Activated CD4-positive, alpha-beta T cell treated with anti-CD3 and anti-CD28 coated beads, Interleukin-2, amount 10 ng/mL, durations not matched to agents 24 days and 14 days (primary cell): ENCODE measurements around the gene PCSK5. TPM values are rescaled to one million over a fixed set of nuclear protein-coding genes. Genes with fewer than 3 reads are reported as not detected.

Experiments used
- DNase-seq: peaks from one replicate; pipeline ENCODE4 v3.0.0; 2022
- H3K27ac Mint-ChIP-seq: one replicate; pipeline ENCODE4 v1.8.0; 2022; ENCODE audit warnings: mild to moderate bottlenecking, mixed read lengths
- H3K27me3 Mint-ChIP-seq: one replicate; pipeline ENCODE4 v1.8.0; 2022; ENCODE audit warnings: mixed read lengths
- H3K36me3 Mint-ChIP-seq: one replicate; pipeline ENCODE4 v1.8.0; 2022; ENCODE audit warnings: low read depth, mild to moderate bottlenecking, mixed read lengths
- H3K4me1 Mint-ChIP-seq: one replicate; pipeline ENCODE4 v1.8.0; 2021; ENCODE audit warnings: mixed read lengths
- H3K4me3 Mint-ChIP-seq: one replicate; pipeline ENCODE4 v1.8.0; 2022; ENCODE audit warnings: mild to moderate bottlenecking, moderate library complexity, mixed read lengths
- H3K9me3 Mint-ChIP-seq: one replicate; pipeline ENCODE4 v1.8.0; 2021; ENCODE audit warnings: mixed read lengths
- intact Hi-C: fragments of 100-400 bp; cut with micrococcal nuclease; formaldehyde crosslinking; loops from one replicate; pipeline ENCODE4 v1.15.1; 2023
- total RNA-seq: library from RNA; stranded (reverse); gene quantifications from 2 replicates; pipeline ENCODE4 v1.2.3, GENCODE V29; 2022

Gene PCSK5
- total RNA-seq, 1 donor from 2014 or later, result 1.6 TPM

- H3K4me1 Mint-ChIP-seq, result peaks cover 22% of the 10 kb centered on the region
- intact Hi-C loops, result no loop called here
- no peak overlapping the region for H3K4me3 Mint-ChIP-seq
Observed at GRCh38 chr9:76181781-76182180, 291.3 kb downstream of the PCSK5 start.

GRCh38 chr9:76185432-76185831, 295.0 kb downstream of the PCSK5 start:
- intact Hi-C loops, result no loop called here
- Mint-ChIP-seq H3K36me3 (peaks cover 12% of the 10 kb centered on the region), H3K4me1 (peaks cover 18% of the 10 kb centered on the region), H3K27me3 (no peaks in the 10 kb centered on the region), H3K27ac (no peak overlapping the region), H3K9me3 (no peaks in the 10 kb centered on the region), H3K4me3 (no peak overlapping the region)
- DNase-seq, result no peak

More at GRCh38 chr9:76181781-76182180, 291.3 kb downstream of the PCSK5 start:
- Mint-ChIP-seq H3K27ac (no peak overlapping the region), H3K9me3 (no peaks in the 10 kb centered on the region), H3K36me3 (peaks cover 14% of the 10 kb centered on the region), H3K27me3 (no peaks in the 10 kb centered on the region)
- DNase-seq, result no peak

- Mint-ChIP-seq H3K4me1 (peaks cover 6% of the 10 kb centered on the region), H3K9me3 (no peaks in the 10 kb centered on the region), H3K4me3 (no peak overlapping the region), H3K27ac (no peak overlapping the region), H3K27me3 (no peaks in the 10 kb centered on the region), H3K36me3 (peaks cover 13% of the 10 kb centered on the region)
- intact Hi-C loops, result no loop called here
- no peak for DNase-seq
Observed at GRCh38 chr9:76188286-76188685, 297.8 kb downstream of the PCSK5 start.

GRCh38 chr9:76188905-76189304, 298.4 kb downstream of the PCSK5 start:
- intact Hi-C loops, result no loop called here
- no peaks in the 10 kb centered on the region for H3K9me3 Mint-ChIP-seq
- no peak for DNase-seq
- no peak overlapping the region for H3K27ac Mint-ChIP-seq
- peaks cover 10% of the 10 kb centered on the region for H3K36me3 Mint-ChIP-seq
- no peak overlapping the region for H3K4me3 Mint-ChIP-seq
- H3K27me3 Mint-ChIP-seq, result no peaks in the 10 kb centered on the region
- peaks cover 6% of the 10 kb centered on the region for H3K4me1 Mint-ChIP-seq

- Mint-ChIP-seq H3K9me3 (no peaks in the 10 kb centered on the region), H3K27ac (no peak overlapping the region), H3K4me3 (no peak overlapping the region), H3K4me1 (no peaks in the 10 kb centered on the region), H3K27me3 (no peaks in the 10 kb centered on the region), H3K36me3 (peaks cover 7% of the 10 kb centered on the region)
- no peak for DNase-seq
- intact Hi-C loops, result no loop called here
Observed at GRCh38 chr9:76191493-76191892, 301.0 kb downstream of the PCSK5 start.

GRCh38 chr9:76192013-76192412, 301.5 kb downstream of the PCSK5 start:
- no peak for DNase-seq
- intact Hi-C loops, result no loop called here
- Mint-ChIP-seq H3K4me1 (no peaks in the 10 kb centered on the region), H3K4me3 (no peak overlapping the region), H3K27ac (no peak overlapping the region), H3K27me3 (no peaks in the 10 kb centered on the region), H3K9me3 (no peaks in the 10 kb centered on the region), H3K36me3 (peaks cover 7% of the 10 kb centered on the region)

- no peak for DNase-seq
- no peak overlapping the region for H3K27ac Mint-ChIP-seq
- no peak overlapping the region for H3K4me3 Mint-ChIP-seq
- no peaks in the 10 kb centered on the region for H3K9me3 Mint-ChIP-seq
- H3K27me3 Mint-ChIP-seq, result no peaks in the 10 kb centered on the region
- H3K4me1 Mint-ChIP-seq, result no peaks in the 10 kb centered on the region
- intact Hi-C loops, result no loop called here
- H3K36me3 Mint-ChIP-seq, result peaks cover 7% of the 10 kb centered on the region
Observed at GRCh38 chr9:76194896-76195295, 304.4 kb downstream of the PCSK5 start.

- no peak overlapping the region for H3K4me3 Mint-ChIP-seq
- no peaks in the 10 kb centered on the region for H3K36me3 Mint-ChIP-seq
- H3K9me3 Mint-ChIP-seq, result no peaks in the 10 kb centered on the region
- no peaks in the 10 kb centered on the region for H3K4me1 Mint-ChIP-seq
- no peaks in the 10 kb centered on the region for H3K27me3 Mint-ChIP-seq
- H3K27ac Mint-ChIP-seq, result no peak overlapping the region
- intact Hi-C loops, result no loop called here
- no peak for DNase-seq
Observed at GRCh38 chr9:76198336-76198735, 307.9 kb downstream of the PCSK5 start.

- intact Hi-C loops, result no loop called here
- Mint-ChIP-seq H3K27ac (no peak overlapping the region), H3K27me3 (peaks cover 1% of the 10 kb centered on the region), H3K9me3 (no peaks in the 10 kb centered on the region), H3K4me1 (no peaks in the 10 kb centered on the region), H3K36me3 (no peaks in the 10 kb centered on the region), H3K4me3 (no peak overlapping the region)
- no peak for DNase-seq
Observed at GRCh38 chr9:76200315-76200714, 309.8 kb downstream of the PCSK5 start.

- intact Hi-C loops, result no loop called here
- no peak overlapping the region for H3K27ac Mint-ChIP-seq
- H3K4me1 Mint-ChIP-seq, result no peaks in the 10 kb centered on the region
- peaks cover 3% of the 10 kb centered on the region for H3K27me3 Mint-ChIP-seq
- H3K9me3 Mint-ChIP-seq, result no peaks in the 10 kb centered on the region
- DNase-seq, result no peak
- no peak overlapping the region for H3K4me3 Mint-ChIP-seq
- H3K36me3 Mint-ChIP-seq, result no peaks in the 10 kb centered on the region
Observed at GRCh38 chr9:76200745-76201144, 310.3 kb downstream of the PCSK5 start.

GRCh38 chr9:76203373-76203772, 312.9 kb downstream of the PCSK5 start:
- DNase-seq, result no peak
- Mint-ChIP-seq H3K27ac (no peak overlapping the region), H3K9me3 (no peaks in the 10 kb centered on the region), H3K4me3 (no peak overlapping the region), H3K36me3 (no peaks in the 10 kb centered on the region), H3K27me3 (peaks cover 3% of the 10 kb centered on the region), H3K4me1 (no peaks in the 10 kb centered on the region)
- intact Hi-C loops, result no loop called here

- no peak for DNase-seq
- intact Hi-C loops, result no loop called here
- H3K27me3 Mint-ChIP-seq, result peaks cover 3% of the 10 kb centered on the region
- H3K4me1 Mint-ChIP-seq, result no peaks in the 10 kb centered on the region
- no peaks in the 10 kb centered on the region for H3K9me3 Mint-ChIP-seq
- no peaks in the 10 kb centered on the region for H3K36me3 Mint-ChIP-seq
- H3K27ac Mint-ChIP-seq, result no peak overlapping the region
- no peak overlapping the region for H3K4me3 Mint-ChIP-seq
Observed at GRCh38 chr9:76206821-76207220, 316.3 kb downstream of the PCSK5 start.

- no peak overlapping the region for H3K27ac Mint-ChIP-seq
- H3K27me3 Mint-ChIP-seq, result peaks cover 1% of the 10 kb centered on the region
- H3K4me1 Mint-ChIP-seq, result peaks cover 3% of the 10 kb centered on the region
- H3K4me3 Mint-ChIP-seq, result no peak overlapping the region
- no peaks in the 10 kb centered on the region for H3K9me3 Mint-ChIP-seq
- DNase-seq, result no peak
- H3K36me3 Mint-ChIP-seq, result no peaks in the 10 kb centered on the region
- intact Hi-C loops, result loop anchor here (10.0 kb wide), 1 partner anchor 59 kb away; no protein-coding TSS in a partner anchor
Observed at GRCh38 chr9:76213751-76214150, 323.3 kb downstream of the PCSK5 start.

GRCh38 chr9:76215066-76215465, 324.6 kb downstream of the PCSK5 start:
- Mint-ChIP-seq H3K27ac (no peak overlapping the region), H3K4me1 (peaks cover 3% of the 10 kb centered on the region), H3K9me3 (no peaks in the 10 kb centered on the region), H3K27me3 (peaks cover 1% of the 10 kb centered on the region), H3K4me3 (no peak overlapping the region), H3K36me3 (no peaks in the 10 kb centered on the region)
- intact Hi-C loops, result loop anchor here (10.0 kb wide), 1 partner anchor 60 kb away; no protein-coding TSS in a partner anchor
- no peak for DNase-seq

GRCh38 chr9:76216161-76216649, 325.7 kb downstream of the PCSK5 start:
- Mint-ChIP-seq H3K4me1 (peaks cover 3% of the 10 kb centered on the region), H3K9me3 (no peaks in the 10 kb centered on the region), H3K4me3 (no peak overlapping the region), H3K27me3 (peaks cover 1% of the 10 kb centered on the region), H3K36me3 (no peaks in the 10 kb centered on the region), H3K27ac (no peak overlapping the region)
- intact Hi-C loops, result loop anchor here (10.0 kb wide), 1 partner anchor 61 kb away; no protein-coding TSS in a partner anchor
- DNase-seq, result no peak
